Stimulated activated naive CD4-positive, alpha-beta T cell (primary cell): ENCODE data around the gene COL7A1.
A peak's percentile ranks its signal among the peaks of the same experiment; 100 is the strongest.
"Not testable (repeated sequence)": the region's sequence is repeated elsewhere in the genome, so short reads cannot be mapped to it uniquely, and the experiment has no call there.

Source experiments
- DNase-seq, 6 experiments: peaks; one replicate each; lab custom pipeline; 2025; lab: John Stamatoyannopoulos, UW

The COL7A1 gene

DNA sequence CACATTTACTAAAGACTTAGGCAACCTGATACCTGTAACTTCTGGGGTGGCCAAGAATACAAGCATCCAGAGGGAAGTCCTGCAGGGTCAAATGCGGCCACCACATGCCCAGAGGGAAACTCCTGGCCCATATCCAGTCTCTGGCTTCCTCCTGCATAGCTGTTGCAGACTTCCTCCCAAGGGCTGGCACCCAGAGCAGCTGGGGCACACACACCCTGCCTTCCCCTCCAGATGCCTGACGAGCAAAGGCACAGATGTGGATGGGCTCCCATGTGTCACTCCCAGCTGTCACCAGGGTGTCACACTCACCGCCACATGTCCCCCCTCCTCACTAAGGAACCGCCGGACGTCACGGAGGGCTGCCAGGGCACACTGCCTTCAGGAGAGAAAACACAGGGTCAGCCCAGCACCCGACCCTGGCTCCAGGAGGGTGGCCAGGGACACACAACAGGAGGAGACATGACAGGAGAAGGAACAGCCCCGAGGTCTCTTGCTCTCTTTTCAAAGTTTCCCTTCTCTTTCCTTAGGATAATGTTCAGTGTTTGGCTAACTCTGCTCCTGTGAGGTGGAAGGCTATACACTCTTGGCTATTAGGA, 51.8 kb downstream of the COL7A1 start:
- DNase-seq: no peak

DNA sequence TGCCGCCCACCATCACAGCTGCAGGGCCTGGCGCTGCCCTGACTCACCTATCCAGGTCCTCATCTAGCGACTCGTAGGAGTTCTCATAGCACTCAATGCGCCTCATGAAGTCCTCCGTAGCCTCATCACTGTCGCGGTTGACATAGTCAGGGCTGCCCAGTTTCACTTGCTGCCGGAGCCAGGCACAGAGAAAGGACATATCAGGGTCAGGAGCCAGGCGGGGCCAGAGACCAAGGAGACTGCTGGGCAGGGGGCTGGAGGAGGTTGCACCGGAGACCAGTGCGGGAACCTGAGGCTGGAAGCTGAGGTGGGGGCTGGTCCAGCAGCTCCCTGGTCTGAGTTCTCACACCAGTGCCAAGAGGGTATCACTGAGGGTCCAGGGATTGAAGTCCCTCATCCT, 56.7 kb downstream of the COL7A1 start:
- no peak for DNase-seq

DNA sequence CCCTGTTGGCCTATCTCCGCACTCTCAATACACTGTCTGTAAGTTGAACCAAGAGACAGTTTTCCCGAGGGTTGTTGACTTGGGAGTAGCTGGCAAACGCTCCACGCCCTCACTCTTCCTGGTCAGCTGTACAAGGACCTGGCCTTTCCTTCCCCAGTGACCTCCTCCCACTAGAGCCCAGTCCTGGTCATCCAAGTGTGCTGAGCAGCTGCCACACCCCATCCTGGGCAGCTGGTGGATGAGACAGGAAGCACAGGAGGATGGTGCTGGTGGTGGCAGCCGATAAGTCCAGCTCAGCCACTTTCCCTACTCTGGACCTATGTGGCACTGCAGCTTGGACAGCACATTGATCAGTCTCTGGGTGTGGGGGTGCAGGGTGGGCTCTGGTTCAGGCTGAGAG, 58.3 kb downstream of the COL7A1 start:
- no peak for DNase-seq

DNA sequence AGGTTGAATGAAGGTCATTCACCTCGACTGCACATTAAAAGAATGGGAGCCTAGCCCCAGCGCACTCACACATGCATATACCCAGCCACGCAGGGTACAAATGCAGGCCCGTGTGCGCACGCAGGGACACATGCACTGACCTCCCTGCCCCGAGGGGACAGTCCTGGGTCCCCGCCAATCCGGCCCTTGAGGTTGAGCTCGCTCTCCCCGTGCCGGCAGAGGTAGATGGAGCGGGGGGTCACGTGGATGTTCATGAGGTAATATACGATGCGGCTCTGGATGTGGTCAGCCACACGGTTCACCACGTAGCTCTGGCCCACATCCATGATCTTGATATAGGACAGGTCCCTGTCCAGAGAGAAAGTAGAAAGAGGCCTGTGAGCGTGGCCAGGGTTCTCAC, 59.0 kb downstream of the COL7A1 start:
- no peak for DNase-seq

DNA sequence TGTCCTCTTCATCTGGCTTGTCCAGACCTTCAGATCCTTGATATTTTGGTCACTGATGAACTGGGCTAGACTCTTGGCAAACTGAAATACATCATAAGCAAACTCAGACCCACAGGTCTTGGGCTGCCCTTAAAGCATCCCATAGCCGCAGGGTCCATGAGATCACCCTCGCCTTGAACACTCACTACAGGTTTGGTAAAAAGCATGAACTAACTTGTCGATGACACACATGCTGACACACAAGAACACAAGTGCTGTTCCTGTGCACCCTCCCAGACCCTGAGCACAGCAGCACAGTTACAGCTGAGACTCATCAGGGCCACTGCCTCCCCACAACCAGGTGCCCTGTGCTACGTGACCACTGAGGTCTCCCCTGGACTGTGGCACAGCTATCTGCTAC, 59.6 kb downstream of the COL7A1 start:
- DNase-seq: no peak

DNA sequence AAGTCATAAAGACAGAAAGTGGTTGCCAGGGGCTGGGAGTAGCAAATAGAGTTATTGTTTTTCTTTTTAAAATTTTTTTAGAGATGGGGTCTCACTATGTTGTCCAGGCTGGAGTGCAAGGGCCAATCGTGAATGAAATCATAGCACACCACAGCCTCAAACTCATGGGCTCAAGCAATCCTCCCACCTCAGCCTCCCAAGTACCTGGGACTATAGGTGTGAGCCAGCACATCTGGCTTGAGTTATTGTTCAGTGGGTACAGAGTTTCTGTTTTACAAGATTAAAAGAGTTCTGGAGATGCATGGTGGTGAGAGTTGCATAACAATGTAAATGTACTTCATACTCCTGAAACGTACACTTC, 62.2 kb downstream of the COL7A1 start:
- DNase-seq: no peak

DNA sequence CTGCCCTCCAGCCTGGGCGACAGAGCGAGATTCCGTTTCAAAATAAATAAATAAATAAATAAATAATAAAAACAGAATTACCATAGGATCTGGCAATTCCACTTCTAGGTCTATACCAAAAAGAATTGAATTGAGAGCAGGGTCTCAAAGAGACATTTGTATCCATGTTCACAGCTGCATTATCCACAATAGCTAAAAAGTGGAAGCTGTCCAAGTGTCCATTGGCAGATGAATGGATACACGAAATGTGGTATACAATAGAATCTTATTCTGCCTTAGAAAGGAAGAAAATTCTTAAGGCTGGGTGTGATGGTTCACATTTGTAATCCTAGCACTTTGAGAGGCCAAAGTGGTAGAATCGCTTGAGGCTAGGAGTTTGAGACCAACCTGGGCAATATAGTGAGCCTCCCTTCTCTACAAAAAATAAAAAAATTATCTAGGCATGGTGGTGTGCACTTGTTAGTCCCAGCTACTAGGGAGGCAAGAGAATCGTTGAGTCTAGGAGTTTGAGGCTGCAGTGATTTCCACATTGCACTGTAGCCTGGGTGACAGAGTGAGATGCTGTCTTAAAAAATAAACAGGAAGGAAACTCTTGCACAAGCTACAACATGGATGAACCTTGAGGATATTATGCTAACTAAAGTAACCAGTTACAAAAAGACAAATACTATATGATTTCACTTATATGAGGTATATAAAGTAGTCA, 62.7 kb downstream of the COL7A1 start:
- DNase-seq: no peak

DNA sequence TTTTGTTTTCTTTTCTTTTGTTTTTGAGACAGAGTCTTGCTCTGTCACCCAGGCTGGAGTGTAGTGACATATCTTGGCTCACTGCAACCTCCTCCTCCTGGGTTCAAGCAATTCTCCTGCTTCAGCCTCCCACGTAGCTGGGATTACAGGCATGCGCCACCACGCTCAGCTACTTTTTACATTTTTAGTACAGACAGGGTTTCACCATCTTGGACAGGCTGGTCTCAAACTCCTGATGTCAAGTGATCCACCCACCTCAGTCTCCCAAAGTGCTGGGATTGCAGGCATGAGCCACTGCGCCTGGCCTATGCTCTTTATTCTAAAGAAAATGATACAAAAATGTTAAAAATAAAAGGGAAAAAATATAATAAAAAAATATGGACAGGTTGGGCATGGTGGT, 64.4 kb downstream of the COL7A1 start:
- not testable (repeated sequence) for DNase-seq

DNA sequence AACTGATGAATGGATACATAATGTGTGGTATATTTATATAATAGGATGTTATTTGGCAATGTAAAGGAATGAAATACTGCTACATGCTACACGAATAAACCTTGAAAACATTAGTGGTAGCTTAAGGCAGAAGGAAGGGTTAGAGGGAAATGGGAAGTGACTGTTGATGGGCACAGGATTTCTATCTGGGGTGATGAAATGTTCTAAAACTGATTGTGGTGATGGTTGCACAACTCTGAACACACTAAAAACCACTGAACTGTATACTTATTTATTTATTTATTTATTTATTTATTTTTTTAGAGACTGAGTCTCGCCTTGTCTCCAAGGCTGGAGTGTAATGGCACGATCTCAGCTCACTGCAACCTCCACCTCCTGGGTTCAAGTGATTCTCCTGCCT, 66.4 kb downstream of the COL7A1 start:
- no peak for DNase-seq

DNA sequence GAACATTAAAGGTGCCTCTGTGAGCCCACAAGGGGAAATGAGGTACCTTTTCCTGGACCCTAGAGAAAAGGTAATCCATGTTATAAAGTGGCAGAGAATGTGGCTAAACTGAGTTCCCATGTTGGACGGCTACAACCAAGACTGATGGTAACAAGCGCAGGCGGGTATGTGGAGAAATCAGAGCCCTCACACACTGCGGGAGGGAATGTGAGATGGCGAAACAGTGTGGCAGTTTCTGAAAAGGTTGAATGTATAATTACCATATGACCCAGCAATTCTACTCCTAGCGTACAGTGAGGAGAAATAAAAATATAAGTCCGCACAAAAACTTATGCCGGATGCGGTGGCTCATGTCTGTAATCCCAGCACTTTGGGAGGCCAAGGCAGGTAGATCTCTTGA, 67.1 kb downstream of the COL7A1 start:
- no peak for DNase-seq

DNA sequence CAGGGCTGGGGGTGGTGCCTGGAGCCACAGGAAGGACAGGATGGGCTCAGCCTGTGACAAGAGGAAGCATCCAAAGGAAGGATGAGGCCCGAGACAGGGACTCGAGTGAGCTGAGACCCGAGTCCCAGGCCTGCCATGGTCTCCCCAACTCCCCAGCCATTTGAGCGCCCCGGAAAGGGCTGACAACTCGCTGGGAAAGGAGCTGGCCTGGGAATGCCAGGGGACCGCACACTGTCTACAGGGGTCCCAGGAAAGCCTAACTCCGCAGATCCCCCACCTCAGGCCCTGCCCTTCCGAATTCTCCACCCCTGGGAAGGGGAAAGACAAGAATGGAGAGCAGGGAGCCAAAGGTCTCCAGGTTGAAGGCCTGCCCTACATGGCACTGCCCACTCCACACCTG, 70.2 kb downstream of the COL7A1 start:
- no peak for DNase-seq

DNA sequence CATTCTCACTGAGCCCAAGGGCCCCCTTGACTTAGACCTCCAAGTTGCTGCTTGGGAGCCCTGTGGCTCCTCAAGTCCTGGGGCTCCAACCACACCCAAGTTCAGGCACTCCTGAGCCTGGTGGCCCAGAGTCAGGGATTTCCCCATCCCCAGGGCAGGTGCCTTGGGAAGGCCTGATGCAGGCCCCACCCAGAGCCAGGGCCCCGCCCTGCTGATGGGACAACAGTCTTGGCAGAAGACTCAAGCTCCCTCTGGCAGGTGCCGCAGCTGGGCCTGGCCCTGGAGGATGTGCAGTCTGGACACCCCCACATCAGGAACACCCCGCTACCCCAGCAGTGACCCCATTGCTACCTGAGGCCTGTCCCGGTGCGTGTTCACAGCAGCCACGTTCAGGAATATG, 73.5 kb downstream of the COL7A1 start:
- DNase-seq: no peak

DNA sequence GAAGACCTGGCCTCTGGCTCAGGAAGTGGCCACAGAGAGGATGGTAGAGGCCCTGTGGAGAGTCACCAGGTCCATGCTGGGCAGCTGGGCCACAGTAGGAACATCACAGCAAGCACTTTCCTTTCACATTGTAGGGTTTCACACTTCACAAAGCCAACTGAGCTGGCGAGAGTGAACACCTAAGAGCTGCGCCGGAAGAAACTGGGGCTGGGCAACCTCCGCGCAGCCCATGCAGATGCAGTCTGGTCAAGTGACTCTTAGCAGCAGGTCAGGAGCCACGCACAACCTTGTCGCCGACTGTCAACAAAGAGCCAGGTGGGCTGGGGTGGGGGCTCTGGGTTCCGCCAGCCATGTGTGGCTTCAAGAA, 75.9 kb downstream of the COL7A1 start:
- no peak for DNase-seq

DNA sequence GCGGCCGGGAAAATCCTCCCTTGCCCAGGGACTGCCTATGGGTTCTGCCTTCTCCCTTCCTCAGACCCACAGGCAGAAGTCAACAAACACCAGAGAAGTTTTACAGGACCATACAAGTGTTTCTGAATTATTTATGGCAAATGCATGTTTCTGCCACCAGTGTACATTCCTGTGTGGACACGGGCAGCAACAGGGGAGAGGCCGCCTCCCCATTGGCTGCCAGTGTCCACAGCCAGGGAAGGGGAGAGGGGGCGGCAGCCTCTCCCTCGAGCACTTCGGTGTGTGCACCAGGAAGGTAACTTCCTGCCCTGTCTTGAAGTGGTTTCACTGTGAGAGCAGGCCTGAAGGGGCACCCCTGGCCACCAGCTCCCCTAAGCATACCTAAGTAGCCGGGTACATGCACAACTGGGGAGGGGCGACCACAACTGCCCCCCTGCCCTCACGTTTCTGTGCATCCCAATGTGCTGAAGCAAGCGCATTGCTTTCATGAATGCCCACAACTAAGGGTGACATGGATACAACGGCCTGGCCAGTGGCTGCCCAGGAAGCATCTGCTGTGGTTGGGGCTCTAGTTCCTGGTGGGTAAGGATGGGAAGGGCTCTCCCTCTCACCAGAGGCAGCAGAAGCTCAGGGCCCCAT, 76.4 kb downstream of the COL7A1 start:
- peak in 1 of 6 experiments; percentile 15 for DNase-seq

DNA sequence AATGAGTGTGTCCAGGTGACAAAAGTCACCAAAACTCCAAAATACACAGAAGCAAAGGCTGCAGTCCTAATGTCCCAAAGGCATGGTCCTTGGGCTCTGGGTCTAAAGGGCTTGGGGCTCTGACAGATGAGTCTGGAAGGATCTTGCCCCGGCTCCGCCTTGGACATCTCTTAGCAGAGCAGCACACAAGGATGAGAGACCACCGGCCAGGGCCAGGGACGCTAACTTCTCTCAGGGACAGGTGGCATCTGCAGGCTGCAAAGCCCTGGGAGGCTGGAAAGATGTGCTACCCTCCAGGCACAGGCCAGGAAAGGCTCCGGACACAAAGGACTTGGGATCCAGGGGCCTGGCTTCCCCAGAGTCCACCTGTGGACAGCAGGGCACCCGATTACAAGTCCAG, 77.1 kb downstream of the COL7A1 start:
- DNase-seq: no peak

DNA sequence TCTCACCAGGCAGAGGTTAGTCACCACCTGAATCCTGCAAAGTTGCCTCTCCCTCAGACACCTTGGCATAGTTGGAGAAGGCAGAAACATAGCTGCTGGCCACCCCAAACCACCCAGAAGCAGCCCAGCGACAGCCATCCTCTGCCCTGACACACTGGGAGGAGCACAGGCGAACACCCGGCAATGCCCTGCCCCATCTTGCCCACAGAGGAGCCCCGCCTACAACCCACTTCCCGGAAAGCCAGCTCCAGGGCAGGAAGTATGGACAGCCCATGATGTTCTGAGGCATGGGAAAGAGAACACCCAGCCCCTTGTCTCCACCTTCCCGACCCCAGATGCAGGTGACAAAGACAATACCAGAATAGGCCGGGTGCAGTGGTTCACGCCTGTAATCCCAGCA, 78.6 kb downstream of the COL7A1 start:
- peak in 1 of 6 experiments; percentile 13 for DNase-seq

DNA sequence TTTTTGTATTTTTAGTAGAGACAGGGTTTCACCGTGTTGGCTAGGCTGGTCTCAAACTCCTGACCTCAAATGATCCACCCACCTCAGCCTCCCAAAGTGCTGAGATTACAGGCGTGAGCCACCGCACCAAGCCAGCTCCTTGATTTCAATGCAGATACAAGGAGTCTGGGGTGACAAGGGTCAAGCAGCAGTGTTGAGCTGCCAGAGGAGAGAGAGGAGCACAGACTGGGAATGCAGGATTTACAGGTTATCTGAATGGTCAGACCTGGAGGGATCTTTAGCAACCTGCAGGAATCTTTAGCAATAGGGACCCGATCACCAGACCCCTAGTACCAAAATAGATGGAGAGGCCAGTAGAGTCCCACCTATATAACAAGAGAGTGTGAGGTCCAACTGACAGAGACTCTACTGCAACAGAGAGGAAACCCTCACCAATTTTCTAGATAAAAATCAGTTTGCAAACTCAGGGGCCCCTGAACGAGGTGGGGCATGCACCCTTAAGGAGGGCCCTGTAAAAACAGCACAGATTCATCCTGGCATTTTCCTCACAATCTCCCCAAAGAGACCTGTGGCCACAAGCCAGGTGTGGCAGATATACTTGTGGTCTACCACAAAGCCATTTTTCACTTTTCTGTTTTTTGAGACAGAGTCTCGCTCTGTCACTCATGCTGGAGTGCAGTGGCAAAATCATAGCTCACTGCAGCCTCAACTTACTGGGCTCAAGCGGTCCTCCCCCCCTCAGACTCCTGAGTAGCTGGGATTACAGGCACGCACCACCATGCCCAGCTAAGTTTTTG, 80.5 kb downstream of the COL7A1 start:
- DNase-seq: peak in 3 of 6 experiments; percentile 29 to 61 (median 51)
